ENCODE results near the gene STRN3.
"Not testable (repeated sequence)": the region's sequence is repeated elsewhere in the genome, so short reads cannot be mapped to it uniquely, and the experiment has no call there.

STRN3 gene

GRCh38 chr14:31047503-31047902 lies 21.3 kb upstream of the STRN3 start:
- Mint-ChIP-seq H3K27me3 (no peaks in the 10 kb centered on the region), H3K36me3 (peaks cover 6% of the 10 kb centered on the region), H3K27ac (no peak overlapping the region)

GRCh38 chr14:31045501-31046080 lies 19.4 kb upstream of the STRN3 start:
- H3K9me3 Mint-ChIP-seq = no peaks in the 10 kb centered on the region
- no peak for ATAC-seq

More at GRCh38 chr14:31047503-31047902, 21.3 kb upstream of the STRN3 start:
- Mint-ChIP-seq H3K9me3 (no peaks in the 10 kb centered on the region), H3K4me1 (peaks cover 4% of the 10 kb centered on the region), H3K4me3 (no peak overlapping the region)
- no peak for ATAC-seq

GRCh38 chr14:31043379-31043778 lies 17.2 kb upstream of the STRN3 start:
- no peak overlapping the region for H3K4me3 Mint-ChIP-seq
- H3K27ac Mint-ChIP-seq = no peak overlapping the region
- peaks cover 4% of the 10 kb centered on the region for H3K4me1 Mint-ChIP-seq
- H3K9me3 Mint-ChIP-seq = no peaks in the 10 kb centered on the region
- H3K27me3 Mint-ChIP-seq = no peaks in the 10 kb centered on the region
- peaks cover 4% of the 10 kb centered on the region for H3K36me3 Mint-ChIP-seq
- no peak for ATAC-seq

More at GRCh38 chr14:31045501-31046080, 19.4 kb upstream of the STRN3 start:
- Mint-ChIP-seq H3K4me1 (peaks cover 4% of the 10 kb centered on the region), H3K4me3 (no peak overlapping the region), H3K36me3 (peaks cover 2% of the 10 kb centered on the region), H3K27me3 (no peaks in the 10 kb centered on the region), H3K27ac (no peak overlapping the region)

GRCh38 chr14:31042893-31043292 lies 16.7 kb upstream of the STRN3 start:
- not testable (repeated sequence) for H3K27ac Mint-ChIP-seq, H3K4me1 Mint-ChIP-seq, H3K27me3 Mint-ChIP-seq, H3K36me3 Mint-ChIP-seq, H3K4me3 Mint-ChIP-seq, H3K9me3 Mint-ChIP-seq, ATAC-seq

DNA sequence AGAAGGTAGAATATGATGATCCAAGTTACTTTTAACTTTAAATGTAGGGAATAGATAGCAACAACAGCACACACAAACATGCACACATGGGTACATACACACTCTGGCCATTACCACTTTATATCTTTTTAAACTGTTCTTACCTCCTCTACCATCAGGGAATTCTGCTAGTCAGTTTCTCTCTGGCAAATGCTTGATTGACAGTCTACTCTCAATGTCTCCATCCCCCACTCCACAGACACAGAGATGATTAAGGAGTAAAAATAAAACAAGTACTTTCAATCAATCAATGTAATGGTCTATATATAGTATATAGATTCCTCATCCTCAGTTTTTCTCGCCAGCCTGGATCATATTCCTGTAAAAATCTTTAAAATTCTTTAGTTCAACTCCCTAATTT lies 16.1 kb upstream of the STRN3 start:
- Mint-ChIP-seq H3K9me3 (no peaks in the 10 kb centered on the region), H3K4me1 (peaks cover 4% of the 10 kb centered on the region), H3K36me3 (peaks cover 12% of the 10 kb centered on the region), H3K27me3 (no peaks in the 10 kb centered on the region), H3K4me3 (no peak overlapping the region), H3K27ac (no peak overlapping the region)
- no peak for ATAC-seq

GRCh38 chr14:31038521-31039166 lies 12.5 kb upstream of the STRN3 start:
- Mint-ChIP-seq H3K4me1 (peaks cover 4% of the 10 kb centered on the region), H3K27ac (no peak overlapping the region), H3K9me3 (no peaks in the 10 kb centered on the region), H3K36me3 (peaks cover 20% of the 10 kb centered on the region), H3K27me3 (no peaks in the 10 kb centered on the region), H3K4me3 (no peak overlapping the region)
- no peak for ATAC-seq

DNA sequence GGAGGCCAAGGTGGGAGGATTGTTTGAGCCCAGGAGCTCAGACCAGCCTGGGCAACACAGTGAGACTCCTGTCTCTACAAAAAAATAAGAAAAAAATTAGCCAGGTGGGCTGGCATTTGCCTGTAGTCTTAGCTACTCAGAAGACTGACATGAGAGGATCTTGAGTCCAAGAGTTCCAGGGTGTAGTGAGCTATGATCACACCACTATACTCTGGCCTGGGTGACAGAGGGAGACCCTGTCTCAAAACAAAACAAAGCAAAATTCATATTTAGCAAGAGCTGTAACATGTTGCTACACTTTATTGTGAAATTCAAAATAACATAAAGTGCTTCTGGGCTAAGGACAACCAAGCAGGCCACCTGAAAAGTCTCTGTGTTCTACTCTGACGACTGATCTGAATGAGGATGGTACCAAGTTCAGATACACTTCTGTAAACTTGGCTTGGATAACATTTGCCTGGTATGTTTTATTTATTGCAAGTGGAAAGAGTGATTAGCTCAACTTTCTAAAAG lies 11.6 kb upstream of the STRN3 start:
- Mint-ChIP-seq H3K9me3 (no peaks in the 10 kb centered on the region), H3K4me3 (no peak overlapping the region), H3K4me1 (peaks cover 13% of the 10 kb centered on the region), H3K27ac (no peak overlapping the region), H3K27me3 (no peaks in the 10 kb centered on the region), H3K36me3 (peaks cover 22% of the 10 kb centered on the region)
- no peak for ATAC-seq

- Mint-ChIP-seq H3K4me1 (peaks cover 19% of the 10 kb centered on the region), H3K9me3 (no peaks in the 10 kb centered on the region), H3K4me3 (no peak overlapping the region), H3K27ac (no peak overlapping the region), H3K27me3 (no peaks in the 10 kb centered on the region), H3K36me3 (peaks cover 22% of the 10 kb centered on the region)
- no peak for ATAC-seq
Observed at GRCh38 chr14:31036552-31036951, 10.4 kb upstream of the STRN3 start.

- H3K4me1 Mint-ChIP-seq = peaks cover 45% of the 10 kb centered on the region
- ATAC-seq = no peak
- no peak overlapping the region for H3K4me3 Mint-ChIP-seq
- peaks cover 6% of the 10 kb centered on the region for H3K36me3 Mint-ChIP-seq
- H3K27ac Mint-ChIP-seq = no peak overlapping the region
- no peaks in the 10 kb centered on the region for H3K9me3 Mint-ChIP-seq
- H3K27me3 Mint-ChIP-seq = no peaks in the 10 kb centered on the region
Observed at GRCh38 chr14:31030469-31030868, 4.3 kb upstream of the STRN3 start.

GRCh38 chr14:31029016-31029970 lies 3.1 kb upstream of the STRN3 start:
- Mint-ChIP-seq H3K36me3 (peaks cover 6% of the 10 kb centered on the region), H3K4me3 (no peak overlapping the region), H3K27me3 (no peaks in the 10 kb centered on the region), H3K27ac (peak overlapping the region; percentile 4), H3K9me3 (no peaks in the 10 kb centered on the region), H3K4me1 (peaks cover 55% of the 10 kb centered on the region)
- no peak for ATAC-seq

- Mint-ChIP-seq H3K4me1 (peaks cover 57% of the 10 kb centered on the region), H3K27me3 (no peaks in the 10 kb centered on the region), H3K27ac (no peak overlapping the region), H3K4me3 (no peak overlapping the region), H3K36me3 (no peaks in the 10 kb centered on the region), H3K9me3 (no peaks in the 10 kb centered on the region)
- ATAC-seq = no peak
Observed at GRCh38 chr14:31027847-31028246, 1.7 kb upstream of the STRN3 start.

- no peaks in the 10 kb centered on the region for H3K9me3 Mint-ChIP-seq
- no peaks in the 10 kb centered on the region for H3K27me3 Mint-ChIP-seq
- peak; percentile 98 for ATAC-seq
- H3K4me1 Mint-ChIP-seq = peaks cover 55% of the 10 kb centered on the region
- peaks cover 3% of the 10 kb centered on the region for H3K36me3 Mint-ChIP-seq
- peak overlapping the region; percentile 98 for H3K27ac Mint-ChIP-seq
- H3K4me3 Mint-ChIP-seq = peak overlapping the region; percentile 100
Observed at GRCh38 chr14:31026450-31027235, 464 bp upstream of the STRN3 start.

GRCh38 chr14:31025367-31026076 lies 657 bp downstream of the STRN3 start, which contains the start of gene AP4S1:
Gene AP4S1 (plus strand): TSS chr14:31025649. CDS start chr14:31066197, 40,548 bp downstream.
- peaks cover 46% of the 10 kb centered on the region for H3K4me1 Mint-ChIP-seq
- H3K36me3 Mint-ChIP-seq = peaks cover 14% of the 10 kb centered on the region

More at GRCh38 chr14:31025367-31026076, 657 bp downstream of the STRN3 start, which contains the start of gene AP4S1:
- Mint-ChIP-seq H3K9me3 (no peaks in the 10 kb centered on the region), H3K27ac (peak within 1 kb of the TSS; percentile 98), H3K27me3 (no peaks in the 10 kb centered on the region), H3K4me3 (peak within 1 kb of the TSS; percentile 100)
- peak; percentile 45 for ATAC-seq

Measured in stimulated activated memory B cell treated with anti-CD40 and anti-IgM and Interleukin-4, amounts not matched to agents 10 μg/mL and 1 μg/mL and 100 μg/mL, for 72 hours (primary cell).